Measurements from ENCODE around the gene B4GALT6.

B4GALT6 gene

GRCh38 chr18:31659576-31660177 lies 24.7 kb downstream of the B4GALT6 start:
- DNase-seq (ENCODE audit: low read depth in 2 of 2), result no peak

- DNase-seq (ENCODE audit: low read depth in 2 of 2), result no peak
Measured at GRCh38 chr18:31658670-31659575, 25.5 kb downstream of the B4GALT6 start.

- no peak for DNase-seq (ENCODE audit: low read depth in 2 of 2)
Measured at GRCh38 chr18:31657823-31658669, 26.3 kb downstream of the B4GALT6 start.

- DNase-seq (ENCODE audit: low read depth in 2 of 2), result no peak
Measured at GRCh38 chr18:31656754-31657153, 27.6 kb downstream of the B4GALT6 start.

GRCh38 chr18:31655354-31655753 lies 29.0 kb downstream of the B4GALT6 start:
- DNase-seq (ENCODE audit: low read depth in 2 of 2), result no peak

- no peak for DNase-seq (ENCODE audit: low read depth in 2 of 2)
Measured at GRCh38 chr18:31652877-31653276, 31.5 kb downstream of the B4GALT6 start.

GRCh38 chr18:31652357-31652756 lies 32.0 kb downstream of the B4GALT6 start:
- DNase-seq (ENCODE audit: low read depth in 2 of 2), result no peak

GRCh38 chr18:31651369-31651768 lies 33.0 kb downstream of the B4GALT6 start:
- DNase-seq (ENCODE audit: low read depth in 2 of 2), result no peak

- no peak for DNase-seq (ENCODE audit: low read depth in 2 of 2)
Measured at GRCh38 chr18:31649978-31650719, 34.2 kb downstream of the B4GALT6 start.

- DNase-seq (ENCODE audit: low read depth in 2 of 2), result no peak
Measured at GRCh38 chr18:31649449-31649848, 34.9 kb downstream of the B4GALT6 start.

- no peak for DNase-seq (ENCODE audit: low read depth in 2 of 2)
Measured at GRCh38 chr18:31648966-31649429, 35.4 kb downstream of the B4GALT6 start.

GRCh38 chr18:31648458-31648857 lies 35.9 kb downstream of the B4GALT6 start:
- no peak for DNase-seq (ENCODE audit: low read depth in 2 of 2)

GRCh38 chr18:31647127-31647753 lies 37.1 kb downstream of the B4GALT6 start:
- DNase-seq (ENCODE audit: low read depth in 2 of 2), result no peak

GRCh38 chr18:31646332-31647126 lies 37.9 kb downstream of the B4GALT6 start:
- DNase-seq (ENCODE audit: low read depth in 2 of 2), result no peak

GRCh38 chr18:31645411-31645810 lies 39.0 kb downstream of the B4GALT6 start:
- no peak for DNase-seq (ENCODE audit: low read depth in 2 of 2)

GRCh38 chr18:31643003-31643402 lies 41.4 kb downstream of the B4GALT6 start:
- no peak for DNase-seq (ENCODE audit: low read depth in 2 of 2)

- DNase-seq (ENCODE audit: low read depth in 2 of 2), result no peak
Measured at GRCh38 chr18:31637445-31637844, 46.9 kb downstream of the B4GALT6 start.

- no peak for DNase-seq (ENCODE audit: low read depth in 2 of 2)
Measured at GRCh38 chr18:31636387-31636786, 48.0 kb downstream of the B4GALT6 start.

GRCh38 chr18:31634331-31634713 lies 50.1 kb downstream of the B4GALT6 start:
- DNase-seq (ENCODE audit: low read depth in 2 of 2), result no peak
